Activated CD8-positive, alpha-beta memory T cell treated with anti-CD3 and anti-CD28 coated beads, Interleukin-2, amount 50 U/mL, for 4 hours (primary cell): ENCODE data around the gene CCDC91.
"Not testable (repeated sequence)": the region's sequence is repeated elsewhere in the genome, so short reads cannot be mapped to it uniquely, and the experiment has no call there.

Experiments
- DNase-seq: peaks from one replicate; pipeline ENCODE4 v3.0.0-alpha.2; 2020

Gene CCDC91

GRCh38 chr12:28471762-28472161 is 281.5 kb downstream of the CCDC91 start:
- not testable (repeated sequence) for DNase-seq

- DNase-seq: not testable (repeated sequence)
Observed at GRCh38 chr12:28476206-28476605, 285.9 kb downstream of the CCDC91 start.

DNA sequence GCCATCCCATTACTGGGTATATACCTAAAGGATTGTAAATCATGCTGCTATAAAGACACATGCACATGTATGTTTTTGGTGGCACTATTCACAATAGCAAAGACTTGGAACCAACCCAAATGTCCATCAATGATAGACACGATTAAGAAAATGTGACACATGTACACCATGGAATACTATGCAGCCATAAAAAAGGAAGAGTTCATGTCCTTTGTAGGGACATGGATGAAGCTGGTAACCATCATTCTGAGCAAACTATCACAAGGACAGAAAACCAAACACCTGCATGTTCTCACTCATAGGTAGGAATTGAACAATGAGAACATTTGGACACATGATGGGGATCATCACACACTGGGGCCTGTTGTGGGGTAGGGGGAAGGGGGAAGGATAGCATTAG is 288.8 kb downstream of the CCDC91 start:
- not testable (repeated sequence) for DNase-seq

GRCh38 chr12:28479683-28480082 is 289.4 kb downstream of the CCDC91 start:
- no peak for DNase-seq

DNA sequence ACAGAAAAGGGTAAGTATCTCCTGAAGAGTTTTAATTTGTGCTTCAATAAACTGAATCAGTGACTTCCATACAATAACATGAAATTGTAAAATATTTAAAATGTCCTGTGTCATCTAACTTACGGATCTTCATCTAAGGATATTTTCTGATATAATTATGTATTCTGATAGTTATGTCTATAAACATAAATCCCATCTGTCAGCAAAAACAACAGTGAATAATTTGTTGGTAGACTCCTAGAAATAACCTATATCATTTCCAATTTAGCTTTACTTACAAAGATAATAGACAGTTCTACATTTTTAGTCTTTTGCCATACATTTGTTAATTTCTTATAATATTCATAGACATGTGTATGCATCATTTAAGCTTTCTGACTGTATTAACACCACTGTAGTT is 293.9 kb downstream of the CCDC91 start:
- no peak for DNase-seq

GRCh38 chr12:28486521-28486920 is 296.3 kb downstream of the CCDC91 start:
- DNase-seq: no peak

GRCh38 chr12:28489246-28489645 is 299.0 kb downstream of the CCDC91 start:
- DNase-seq: no peak

DNA sequence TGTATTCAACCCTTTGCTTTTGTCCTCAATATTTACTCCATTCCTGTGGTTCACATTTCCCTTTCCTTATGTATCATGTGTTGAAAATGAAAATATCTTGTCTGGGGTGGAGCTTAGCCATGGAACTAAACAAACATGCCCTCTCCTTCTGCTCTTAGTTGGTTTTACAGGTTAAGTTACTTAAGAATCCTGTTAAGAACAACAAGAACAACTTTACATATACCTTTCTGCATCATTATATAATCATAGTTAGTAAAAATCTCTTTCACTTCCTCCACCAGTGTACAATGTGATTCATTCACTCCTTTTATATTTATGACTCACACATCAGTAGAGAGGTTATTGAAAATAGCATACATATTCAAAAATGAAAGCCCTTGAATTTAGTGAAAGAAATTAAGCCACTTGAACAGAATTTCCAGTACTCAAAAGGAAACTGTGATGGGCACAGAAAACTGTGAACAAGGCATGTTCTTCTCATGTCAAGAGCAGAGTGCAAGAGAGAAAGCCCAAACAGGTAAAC is 307.7 kb downstream of the CCDC91 start:
- no peak for DNase-seq

DNA sequence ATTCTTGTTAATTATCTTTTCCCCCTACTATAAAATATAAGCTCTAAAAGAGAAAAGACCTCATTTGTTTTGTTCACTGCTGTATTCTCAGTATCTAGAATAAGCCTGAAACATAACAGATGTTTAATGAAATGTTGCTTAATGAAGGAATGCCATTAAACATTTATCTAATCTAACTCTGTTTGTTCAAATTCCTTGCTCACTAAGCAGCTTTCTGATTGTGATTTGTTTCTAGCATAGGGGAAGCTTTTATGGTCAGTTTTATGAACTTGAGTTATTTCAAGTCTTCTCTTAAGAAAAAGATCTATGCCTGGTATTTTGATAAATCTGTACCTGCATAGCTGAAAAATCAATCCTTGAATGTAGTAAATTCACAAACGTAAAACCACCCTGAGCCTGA is 308.6 kb downstream of the CCDC91 start:
- no peak for DNase-seq

GRCh38 chr12:28500373-28501024 is 310.2 kb downstream of the CCDC91 start:
- no peak for DNase-seq

DNA sequence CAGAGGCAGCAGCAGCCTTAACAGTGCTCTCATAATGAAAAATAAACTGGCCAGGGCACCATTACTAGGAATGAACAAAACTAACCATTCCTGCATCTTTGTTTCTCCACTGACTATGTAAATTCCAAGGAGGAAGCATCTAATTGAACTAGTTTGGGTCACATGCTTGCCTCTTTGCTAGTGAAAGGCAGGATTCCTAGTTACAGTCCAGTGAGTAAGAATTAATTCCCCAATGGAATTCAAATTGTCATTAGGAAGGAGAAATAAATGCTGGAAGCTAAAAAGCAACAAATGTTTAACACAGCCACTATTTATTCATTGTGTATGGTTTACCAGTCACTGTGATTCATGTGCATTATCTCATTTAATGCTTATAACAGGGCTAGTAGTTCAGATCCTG is 316.0 kb downstream of the CCDC91 start:
- no peak for DNase-seq

DNA sequence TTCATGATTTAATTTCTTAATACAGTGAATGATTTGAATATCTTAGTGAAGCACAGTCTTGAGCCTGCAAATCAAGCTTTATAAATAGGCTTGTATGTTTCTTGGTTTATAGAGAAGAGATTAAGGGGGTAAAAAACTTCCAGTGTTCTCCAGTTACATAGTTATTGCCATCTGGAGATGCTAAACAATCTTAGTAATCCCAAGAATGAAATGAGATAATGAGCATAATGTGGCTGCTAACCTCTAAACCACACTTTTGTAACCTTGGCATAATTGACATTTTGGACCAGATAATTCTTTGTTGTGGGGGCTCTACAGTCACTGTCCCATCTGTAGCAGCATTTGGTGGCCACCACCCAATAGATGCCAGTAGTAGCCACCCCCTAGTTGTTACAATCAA is 316.8 kb downstream of the CCDC91 start:
- no peak for DNase-seq

GRCh38 chr12:28507867-28508266 is 317.6 kb downstream of the CCDC91 start:
- DNase-seq: no peak

DNA sequence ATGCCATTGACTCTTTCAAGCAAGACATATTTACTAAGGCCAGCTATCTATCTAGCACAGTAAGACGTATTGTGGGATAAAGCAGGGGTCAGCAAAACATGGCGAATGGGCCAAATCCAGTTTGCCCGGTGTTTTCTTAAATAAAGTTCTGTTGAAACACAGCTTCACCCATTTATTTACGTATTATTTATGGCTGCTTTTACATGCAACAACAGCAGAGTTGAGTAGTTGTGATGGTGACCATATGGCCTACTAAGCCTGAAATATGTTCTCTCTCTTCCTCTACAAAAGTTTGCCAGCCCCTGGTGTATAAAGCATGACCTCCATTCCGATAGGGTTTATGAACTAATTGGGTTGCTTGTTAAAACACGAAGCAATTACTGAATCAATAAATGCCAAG is 322.1 kb downstream of the CCDC91 start:
- no peak for DNase-seq

- no peak for DNase-seq
Observed at GRCh38 chr12:28512876-28513275, 322.6 kb downstream of the CCDC91 start.

DNA sequence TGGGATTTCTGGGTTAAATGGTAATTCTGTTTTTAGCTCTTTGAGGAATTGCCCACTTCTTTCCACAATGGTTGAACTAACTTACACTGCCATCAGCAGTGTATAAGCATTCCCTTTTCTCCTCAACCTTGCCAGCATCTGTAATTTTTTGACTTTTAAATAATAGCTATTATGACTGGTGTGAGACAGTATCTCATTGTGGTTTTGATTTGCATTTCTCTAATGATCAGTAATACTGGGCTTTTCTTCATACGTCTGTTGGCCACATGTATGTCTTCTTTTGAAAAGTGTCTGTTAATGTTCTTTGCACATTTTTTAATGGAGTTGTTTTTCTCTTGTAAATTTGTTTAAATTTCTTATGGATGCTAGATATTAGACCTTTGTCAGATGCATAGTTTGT is 323.7 kb downstream of the CCDC91 start:
- DNase-seq: no peak

- no peak for DNase-seq
Observed at GRCh38 chr12:28517101-28517500, 326.8 kb downstream of the CCDC91 start.

- no peak for DNase-seq
Observed at GRCh38 chr12:28527631-28528249, 337.5 kb downstream of the CCDC91 start.

GRCh38 chr12:28535216-28535615 is 345.0 kb downstream of the CCDC91 start:
- DNase-seq: no peak

DNA sequence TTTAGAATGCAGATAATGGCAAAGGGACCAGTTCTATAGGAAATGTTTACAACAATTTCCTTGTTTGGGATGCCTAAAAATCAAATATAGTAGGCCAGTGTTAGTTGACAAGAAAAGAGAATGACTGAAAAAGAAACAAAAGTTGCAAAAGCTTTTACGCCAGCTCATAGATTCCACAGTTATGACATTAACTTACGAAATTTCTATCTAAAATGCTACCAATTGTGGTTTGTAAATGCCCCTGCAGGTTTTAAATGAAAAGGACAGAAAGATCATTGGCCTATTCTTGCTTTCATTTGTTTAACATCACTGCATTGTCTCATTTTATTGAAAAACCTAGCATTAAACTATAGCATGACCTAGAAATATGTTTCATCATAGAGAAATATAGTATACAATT is 345.8 kb downstream of the CCDC91 start:
- DNase-seq: no peak

- DNase-seq: no peak
Observed at GRCh38 chr12:28537474-28537873, 347.2 kb downstream of the CCDC91 start.

DNA sequence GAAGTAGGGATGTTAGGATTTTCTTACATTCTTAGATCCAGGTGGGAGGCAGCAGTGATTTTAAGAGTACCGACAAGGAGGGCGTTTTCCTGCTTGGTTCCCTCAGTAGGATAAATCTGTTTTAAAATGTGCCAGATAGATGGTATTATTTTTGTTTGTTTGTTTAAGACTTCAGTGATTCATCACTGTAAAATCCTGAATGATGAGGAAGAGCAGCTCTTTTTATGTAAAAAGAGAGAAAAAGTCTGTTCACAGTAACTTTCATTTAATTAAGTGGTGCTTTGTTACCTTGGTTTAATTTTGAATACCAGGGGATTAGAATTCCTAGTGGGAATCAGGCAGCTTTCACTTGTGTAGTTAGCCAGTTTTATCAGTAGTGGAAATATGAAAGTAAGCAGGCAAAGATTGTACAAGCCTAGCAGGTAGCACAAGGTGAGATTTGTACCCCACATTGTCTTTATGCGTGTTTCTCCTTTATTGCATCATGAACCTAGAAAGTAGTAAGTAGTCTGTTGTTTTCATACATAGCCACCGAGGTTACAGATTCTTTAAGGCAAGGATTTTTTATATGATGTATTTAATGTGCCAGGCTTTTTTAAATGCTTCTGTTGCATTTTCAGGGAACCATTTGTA is 349.6 kb downstream of the CCDC91 start:
- DNase-seq: no peak

GRCh38 chr12:28540324-28540714 is 350.1 kb downstream of the CCDC91 start:
- no peak for DNase-seq
